WTC11 (cell line): ENCODE measurements around the gene MTMR6.

Source experiments
- CBFB ChIP-seq: sonication (generic); formaldehyde crosslinking; IDR thresholded peaks from 2 replicates; pipeline ENCODE4 v1.8.1; 2022; ENCODE audit warnings: mild to moderate bottlenecking, low read depth, missing genetic modification reagents
- E2F1 ChIP-seq: sonication (generic); formaldehyde crosslinking; IDR thresholded peaks from 2 replicates; pipeline ENCODE4 v1.8.0; 2022; ENCODE audit warnings: mild to moderate bottlenecking, missing genetic modification reagents
- FOXK1 ChIP-seq: sonication (generic); formaldehyde crosslinking; IDR thresholded peaks from 2 replicates; pipeline ENCODE4 v1.8.0; 2022; ENCODE audit warnings: mild to moderate bottlenecking, moderate library complexity, missing genetic modification reagents
- IRF2 ChIP-seq: sonication (generic); formaldehyde crosslinking; IDR thresholded peaks from 2 replicates; pipeline ENCODE4 v1.8.0; 2022; ENCODE audit warnings: low read depth, missing genetic modification reagents, borderline replicate concordance
- JUN ChIP-seq: sonication (generic); formaldehyde crosslinking; IDR thresholded peaks from 2 replicates; pipeline ENCODE4 v1.8.0; 2023; ENCODE audit warnings: mild to moderate bottlenecking, missing genetic modification reagents
- MXD4 ChIP-seq: fragments of 250-450 bp; sonication (Bioruptor Pico); IDR thresholded peaks from 2 replicates; pipeline ENCODE4 v1.8.0; 2021; ENCODE audit warnings: mild to moderate bottlenecking, moderate library complexity, borderline replicate concordance
- RELA ChIP-seq: sonication (generic); formaldehyde crosslinking; IDR thresholded peaks from 2 replicates; pipeline ENCODE4 v1.8.1; 2022; ENCODE audit warnings: missing genetic modification reagents, mild to moderate bottlenecking, borderline replicate concordance
- TEAD4 ChIP-seq: sonication (generic); formaldehyde crosslinking; IDR thresholded peaks from 2 replicates; pipeline ENCODE4 v1.8.0; 2022; ENCODE audit warnings: mild to moderate bottlenecking, missing genetic modification reagents
- TF ChIP-seq, protein P1 (sequence below): sonication (generic); formaldehyde crosslinking; IDR thresholded peaks from 2 replicates; pipeline ENCODE4 v1.8.1; 2022; ENCODE audit warnings: low read depth, missing genetic modification reagents, borderline replicate concordance
- TF ChIP-seq, protein P2 (sequence below): sonication (generic); formaldehyde crosslinking; IDR thresholded peaks from 2 replicates; pipeline ENCODE4 v1.8.1; 2023; ENCODE audit warnings: mild to moderate bottlenecking, moderate library complexity, missing genetic modification reagents
- TF ChIP-seq, protein P3 (sequence below): fragments of 200-600 bp; IDR thresholded peaks from 2 replicates; pipeline ENCODE4 v1.8.0; 2022; ENCODE audit warnings: antibody characterized with exemption
- TF ChIP-seq, protein P4 (sequence below): sonication (generic); formaldehyde crosslinking; IDR thresholded peaks from 2 replicates; pipeline ENCODE4 v1.8.1; 2023; ENCODE audit warnings: mild to moderate bottlenecking, missing genetic modification reagents, moderate library complexity

DNA sequence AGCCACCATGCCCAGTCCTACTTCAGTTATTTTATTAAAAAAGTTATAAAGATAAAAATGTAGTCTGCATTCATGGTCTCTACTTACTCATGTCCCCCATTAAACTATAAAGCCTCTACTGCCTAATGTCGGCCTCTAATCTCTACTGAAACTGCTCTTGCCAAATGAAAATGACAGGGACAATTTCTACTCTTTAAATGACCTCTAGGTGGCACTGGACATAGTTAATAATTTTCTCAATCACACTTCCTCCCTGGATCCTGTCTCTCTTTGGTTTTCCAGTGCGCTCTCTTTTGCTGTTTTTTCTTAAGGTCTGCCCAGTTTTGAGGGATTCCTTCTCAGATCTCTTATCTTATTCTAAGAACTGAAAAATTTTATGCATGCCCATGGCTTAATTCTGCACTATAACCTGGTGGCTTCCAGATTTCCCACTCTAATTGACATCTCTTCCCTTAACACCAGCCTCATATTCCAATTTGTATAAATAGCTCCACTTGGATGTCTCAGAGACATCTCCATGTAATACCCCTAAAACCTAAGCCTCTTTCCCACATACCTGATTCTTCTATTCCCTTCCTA is 54.3 kb downstream of the MTMR6 start:
- TF ChIP-seq TEAD4 (CRISPR knock-in tag): no peak
- TF ChIP-seq E2F1 (CRISPR knock-in tag): no peak
- TF ChIP-seq, protein P1, sequence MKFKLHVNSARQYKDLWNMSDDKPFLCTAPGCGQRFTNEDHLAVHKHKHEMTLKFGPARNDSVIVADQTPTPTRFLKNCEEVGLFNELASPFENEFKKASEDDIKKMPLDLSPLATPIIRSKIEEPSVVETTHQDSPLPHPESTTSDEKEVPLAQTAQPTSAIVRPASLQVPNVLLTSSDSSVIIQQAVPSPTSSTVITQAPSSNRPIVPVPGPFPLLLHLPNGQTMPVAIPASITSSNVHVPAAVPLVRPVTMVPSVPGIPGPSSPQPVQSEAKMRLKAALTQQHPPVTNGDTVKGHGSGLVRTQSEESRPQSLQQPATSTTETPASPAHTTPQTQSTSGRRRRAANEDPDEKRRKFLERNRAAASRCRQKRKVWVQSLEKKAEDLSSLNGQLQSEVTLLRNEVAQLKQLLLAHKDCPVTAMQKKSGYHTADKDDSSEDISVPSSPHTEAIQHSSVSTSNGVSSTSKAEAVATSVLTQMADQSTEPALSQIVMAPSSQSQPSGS (CRISPR knock-in tag): no peak
- TF ChIP-seq MXD4 (CRISPR knock-in tag): no peak
- TF ChIP-seq, protein P2, sequence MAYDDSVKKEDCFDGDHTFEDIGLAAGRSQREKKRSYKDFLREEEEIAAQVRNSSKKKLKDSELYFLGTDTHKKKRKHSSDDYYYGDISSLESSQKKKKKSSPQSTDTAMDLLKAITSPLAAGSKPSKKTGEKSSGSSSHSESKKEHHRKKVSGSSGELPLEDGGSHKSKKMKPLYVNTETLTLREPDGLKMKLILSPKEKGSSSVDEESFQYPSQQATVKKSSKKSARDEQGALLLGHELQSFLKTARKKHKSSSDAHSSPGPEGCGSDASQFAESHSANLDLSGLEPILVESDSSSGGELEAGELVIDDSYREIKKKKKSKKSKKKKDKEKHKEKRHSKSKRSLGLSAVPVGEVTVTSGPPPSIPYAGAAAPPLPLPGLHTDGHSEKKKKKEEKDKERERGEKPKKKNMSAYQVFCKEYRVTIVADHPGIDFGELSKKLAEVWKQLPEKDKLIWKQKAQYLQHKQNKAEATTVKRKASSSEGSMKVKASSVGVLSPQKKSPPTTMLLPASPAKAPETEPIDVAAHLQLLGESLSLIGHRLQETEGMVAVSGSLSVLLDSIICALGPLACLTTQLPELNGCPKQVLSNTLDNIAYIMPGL (CRISPR knock-in tag): no peak
- TF ChIP-seq CBFB (CRISPR knock-in tag): no peak
- no peak for TF ChIP-seq FOXK1 (CRISPR knock-in tag)
- TF ChIP-seq, protein P3, sequence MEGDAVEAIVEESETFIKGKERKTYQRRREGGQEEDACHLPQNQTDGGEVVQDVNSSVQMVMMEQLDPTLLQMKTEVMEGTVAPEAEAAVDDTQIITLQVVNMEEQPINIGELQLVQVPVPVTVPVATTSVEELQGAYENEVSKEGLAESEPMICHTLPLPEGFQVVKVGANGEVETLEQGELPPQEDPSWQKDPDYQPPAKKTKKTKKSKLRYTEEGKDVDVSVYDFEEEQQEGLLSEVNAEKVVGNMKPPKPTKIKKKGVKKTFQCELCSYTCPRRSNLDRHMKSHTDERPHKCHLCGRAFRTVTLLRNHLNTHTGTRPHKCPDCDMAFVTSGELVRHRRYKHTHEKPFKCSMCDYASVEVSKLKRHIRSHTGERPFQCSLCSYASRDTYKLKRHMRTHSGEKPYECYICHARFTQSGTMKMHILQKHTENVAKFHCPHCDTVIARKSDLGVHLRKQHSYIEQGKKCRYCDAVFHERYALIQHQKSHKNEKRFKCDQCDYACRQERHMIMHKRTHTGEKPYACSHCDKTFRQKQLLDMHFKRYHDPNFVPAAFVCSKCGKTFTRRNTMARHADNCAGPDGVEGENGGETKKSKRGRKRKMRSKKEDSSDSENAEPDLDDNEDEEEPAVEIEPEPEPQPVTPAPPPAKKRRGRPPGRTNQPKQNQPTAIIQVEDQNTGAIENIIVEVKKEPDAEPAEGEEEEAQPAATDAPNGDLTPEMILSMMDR: peak; percentile 45
- TF ChIP-seq IRF2 (CRISPR knock-in tag): no peak
- TF ChIP-seq RELA (CRISPR knock-in tag): no peak
- no peak for TF ChIP-seq JUN
- TF ChIP-seq, protein P4, sequence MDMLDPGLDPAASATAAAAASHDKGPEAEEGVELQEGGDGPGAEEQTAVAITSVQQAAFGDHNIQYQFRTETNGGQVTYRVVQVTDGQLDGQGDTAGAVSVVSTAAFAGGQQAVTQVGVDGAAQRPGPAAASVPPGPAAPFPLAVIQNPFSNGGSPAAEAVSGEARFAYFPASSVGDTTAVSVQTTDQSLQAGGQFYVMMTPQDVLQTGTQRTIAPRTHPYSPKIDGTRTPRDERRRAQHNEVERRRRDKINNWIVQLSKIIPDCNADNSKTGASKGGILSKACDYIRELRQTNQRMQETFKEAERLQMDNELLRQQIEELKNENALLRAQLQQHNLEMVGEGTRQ: no peak
